ENCODE data around the gene LMOD3.

DNA sequence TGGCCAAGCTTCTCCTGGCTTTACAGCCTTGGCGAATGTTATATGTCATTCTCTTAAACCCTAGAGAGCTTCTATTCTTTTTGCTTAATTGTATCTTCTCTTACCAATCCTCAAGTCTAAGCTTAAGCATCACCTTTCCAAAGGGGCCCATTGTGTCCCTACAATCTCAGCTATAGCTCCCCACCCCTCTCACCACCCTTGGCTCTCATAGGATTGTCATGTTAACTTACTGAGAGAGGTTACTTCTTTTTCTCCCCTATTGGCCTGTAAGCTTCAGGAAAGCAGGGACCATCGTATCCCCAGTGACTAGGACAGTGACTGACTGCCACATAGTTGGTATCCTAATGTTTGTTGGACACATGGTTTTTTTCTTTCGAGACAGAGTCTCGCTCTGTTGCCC lies 43.3 kb upstream of the LMOD3 start:
- TF ChIP-seq SPI1 (IDR thresholded peaks at IDR 0.05; ENCODE audit: borderline replicate concordance, low read depth, low read length): no peak
- no peak for TF ChIP-seq NR1H2 (CRISPR knock-in tag; IDR thresholded peaks at IDR 0.05)
- TF ChIP-seq, protein P1, sequence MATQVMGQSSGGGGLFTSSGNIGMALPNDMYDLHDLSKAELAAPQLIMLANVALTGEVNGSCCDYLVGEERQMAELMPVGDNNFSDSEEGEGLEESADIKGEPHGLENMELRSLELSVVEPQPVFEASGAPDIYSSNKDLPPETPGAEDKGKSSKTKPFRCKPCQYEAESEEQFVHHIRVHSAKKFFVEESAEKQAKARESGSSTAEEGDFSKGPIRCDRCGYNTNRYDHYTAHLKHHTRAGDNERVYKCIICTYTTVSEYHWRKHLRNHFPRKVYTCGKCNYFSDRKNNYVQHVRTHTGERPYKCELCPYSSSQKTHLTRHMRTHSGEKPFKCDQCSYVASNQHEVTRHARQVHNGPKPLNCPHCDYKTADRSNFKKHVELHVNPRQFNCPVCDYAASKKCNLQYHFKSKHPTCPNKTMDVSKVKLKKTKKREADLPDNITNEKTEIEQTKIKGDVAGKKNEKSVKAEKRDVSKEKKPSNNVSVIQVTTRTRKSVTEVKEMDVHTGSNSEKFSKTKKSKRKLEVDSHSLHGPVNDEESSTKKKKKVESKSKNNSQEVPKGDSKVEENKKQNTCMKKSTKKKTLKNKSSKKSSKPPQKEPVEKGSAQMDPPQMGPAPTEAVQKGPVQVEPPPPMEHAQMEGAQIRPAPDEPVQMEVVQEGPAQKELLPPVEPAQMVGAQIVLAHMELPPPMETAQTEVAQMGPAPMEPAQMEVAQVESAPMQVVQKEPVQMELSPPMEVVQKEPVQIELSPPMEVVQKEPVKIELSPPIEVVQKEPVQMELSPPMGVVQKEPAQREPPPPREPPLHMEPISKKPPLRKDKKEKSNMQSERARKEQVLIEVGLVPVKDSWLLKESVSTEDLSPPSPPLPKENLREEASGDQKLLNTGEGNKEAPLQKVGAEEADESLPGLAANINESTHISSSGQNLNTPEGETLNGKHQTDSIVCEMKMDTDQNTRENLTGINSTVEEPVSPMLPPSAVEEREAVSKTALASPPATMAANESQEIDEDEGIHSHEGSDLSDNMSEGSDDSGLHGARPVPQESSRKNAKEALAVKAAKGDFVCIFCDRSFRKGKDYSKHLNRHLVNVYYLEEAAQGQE (IDR thresholded peaks at IDR 0.05; ENCODE audit: borderline replicate concordance): no peak
- TF ChIP-seq, protein P1 (CRISPR knock-in tag; IDR thresholded peaks at IDR 0.05; ENCODE audit: low read depth): no peak

Data from K562 (cell line).